Measurements from ENCODE around the gene TPK1.

- TF ChIP-seq POLR2A (IDR thresholded peaks at IDR 0.05) (no peak), CTCF (IDR thresholded peaks at IDR 0.05) (no peak), POLR2AphosphoS5 (IDR thresholded peaks at IDR 0.05) (no peak)
These were observed 381.4 kb downstream of the TPK1 start for GRCh38 chr7:144454256-144455039.

Measured in upper lobe of left lung (tissue), 4 donors.